Measurements from ENCODE around the gene TMEM229B.
"Not testable (repeated sequence)": the region's sequence is repeated elsewhere in the genome, so short reads cannot be mapped to it uniquely, and the experiment has no call there.

TMEM229B gene

DNA sequence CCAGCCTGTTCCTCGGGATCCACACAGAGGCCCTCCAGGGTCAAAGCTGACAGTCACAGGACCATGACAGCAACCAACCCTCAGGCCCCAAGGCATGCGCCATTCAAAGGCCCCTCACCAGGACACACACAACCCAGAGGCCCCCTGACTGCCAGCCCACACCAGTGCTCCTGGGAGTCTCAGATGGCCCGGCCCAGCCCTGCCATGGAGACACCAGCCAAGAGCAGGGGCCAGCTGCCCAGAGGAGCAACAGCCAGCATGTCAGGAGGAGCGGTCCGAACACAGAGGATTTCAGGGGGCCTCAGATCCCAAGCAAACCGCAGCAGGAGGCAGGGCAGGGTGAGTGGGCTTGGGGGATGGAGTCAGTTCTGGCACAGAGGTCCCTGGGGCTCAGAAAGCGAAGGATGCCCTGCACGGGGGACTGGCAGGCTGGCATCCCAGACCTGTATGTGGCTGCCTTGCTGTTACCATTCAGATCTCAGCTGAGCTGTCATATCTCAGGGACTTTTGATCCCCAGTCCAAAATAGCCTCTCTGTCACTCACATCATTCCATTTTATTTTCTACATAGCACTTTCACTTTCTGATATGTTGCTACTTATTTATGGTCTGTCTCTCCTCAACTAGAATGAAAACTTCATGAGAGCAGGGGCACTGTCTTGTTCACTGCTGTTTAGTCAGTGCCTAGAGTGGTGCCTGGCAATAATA, 4.8 kb downstream of the TMEM229B start:
- no peak for DNase-seq

DNA sequence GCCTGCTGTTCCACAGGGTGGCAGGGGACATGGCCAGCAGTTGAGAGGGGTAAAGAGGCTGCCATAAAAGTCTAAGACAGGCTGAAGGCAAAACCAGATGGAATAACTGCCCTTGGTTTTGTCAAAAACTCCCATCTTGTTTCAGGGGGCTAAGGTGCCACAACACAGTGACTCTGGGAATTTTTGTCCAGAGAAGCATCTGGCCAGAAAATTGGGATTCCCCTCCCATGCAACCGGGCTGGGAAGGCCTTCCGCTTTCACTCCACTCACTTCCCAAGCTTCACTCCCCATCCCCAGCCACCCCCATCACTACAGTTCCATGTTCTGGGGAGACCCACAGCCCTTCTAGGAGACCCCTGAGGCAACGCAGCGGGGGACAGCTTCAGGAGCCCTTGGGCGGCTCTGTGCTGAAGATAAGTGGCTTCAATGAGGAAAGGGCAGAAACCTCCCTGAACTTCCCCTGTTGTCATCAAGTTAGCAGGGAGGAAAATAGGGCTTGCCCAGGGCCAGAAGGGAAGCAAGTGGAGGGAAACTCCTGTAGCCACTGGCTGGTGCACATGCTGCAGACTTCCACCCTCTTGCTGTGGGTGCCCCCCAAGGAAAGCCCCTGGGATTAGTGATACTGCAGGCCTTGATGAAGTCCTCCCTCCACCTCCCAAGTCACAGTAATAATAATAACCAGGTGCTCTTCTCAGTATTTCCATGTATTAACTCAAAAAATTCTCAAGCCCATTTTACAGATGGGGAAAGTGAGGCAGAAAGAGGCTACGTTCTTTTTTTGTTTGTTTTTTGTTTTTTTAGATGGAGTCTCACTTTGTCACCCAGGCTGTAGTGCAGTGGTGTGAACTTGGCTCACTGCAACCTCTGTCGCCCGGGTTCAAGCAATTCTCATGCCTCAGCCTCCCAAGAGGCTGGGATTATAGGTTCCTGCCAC, 6.0 kb downstream of the TMEM229B start:
- DNase-seq, result no peak

DNA sequence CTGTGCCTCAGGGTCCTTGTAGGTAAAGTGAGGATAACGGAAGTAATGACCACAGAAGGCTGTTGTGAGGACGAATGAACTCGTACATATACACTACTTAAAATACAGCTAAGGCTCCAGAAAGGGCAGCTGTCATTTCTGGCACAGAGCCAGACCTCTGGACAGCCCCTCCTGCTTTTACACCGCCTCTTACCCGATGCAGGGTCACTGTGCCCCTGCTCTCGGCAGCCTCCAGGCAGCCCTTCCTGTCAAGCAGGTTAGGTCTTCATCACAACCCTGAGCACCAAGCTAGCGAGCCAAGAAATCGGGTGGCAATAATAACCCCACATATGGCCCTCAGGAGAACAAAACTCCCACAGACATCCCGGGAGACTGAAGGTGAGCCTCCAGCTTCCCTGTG, 8.5 kb downstream of the TMEM229B start:
- DNase-seq, result no peak

DNA sequence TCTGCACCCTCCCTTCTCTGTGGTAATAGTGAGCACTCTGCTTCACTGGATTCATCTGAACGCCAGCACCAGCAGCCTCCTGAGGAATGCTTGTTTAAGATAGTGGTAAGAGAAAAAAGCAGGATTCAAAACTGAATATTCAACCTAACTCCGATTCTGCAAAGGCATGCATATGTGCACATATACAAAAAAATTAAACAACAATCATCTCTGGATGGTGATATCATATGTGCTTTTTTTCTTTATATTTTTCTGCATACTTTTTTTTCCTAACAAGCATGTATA, 9.8 kb downstream of the TMEM229B start:
- DNase-seq, result no peak

DNA sequence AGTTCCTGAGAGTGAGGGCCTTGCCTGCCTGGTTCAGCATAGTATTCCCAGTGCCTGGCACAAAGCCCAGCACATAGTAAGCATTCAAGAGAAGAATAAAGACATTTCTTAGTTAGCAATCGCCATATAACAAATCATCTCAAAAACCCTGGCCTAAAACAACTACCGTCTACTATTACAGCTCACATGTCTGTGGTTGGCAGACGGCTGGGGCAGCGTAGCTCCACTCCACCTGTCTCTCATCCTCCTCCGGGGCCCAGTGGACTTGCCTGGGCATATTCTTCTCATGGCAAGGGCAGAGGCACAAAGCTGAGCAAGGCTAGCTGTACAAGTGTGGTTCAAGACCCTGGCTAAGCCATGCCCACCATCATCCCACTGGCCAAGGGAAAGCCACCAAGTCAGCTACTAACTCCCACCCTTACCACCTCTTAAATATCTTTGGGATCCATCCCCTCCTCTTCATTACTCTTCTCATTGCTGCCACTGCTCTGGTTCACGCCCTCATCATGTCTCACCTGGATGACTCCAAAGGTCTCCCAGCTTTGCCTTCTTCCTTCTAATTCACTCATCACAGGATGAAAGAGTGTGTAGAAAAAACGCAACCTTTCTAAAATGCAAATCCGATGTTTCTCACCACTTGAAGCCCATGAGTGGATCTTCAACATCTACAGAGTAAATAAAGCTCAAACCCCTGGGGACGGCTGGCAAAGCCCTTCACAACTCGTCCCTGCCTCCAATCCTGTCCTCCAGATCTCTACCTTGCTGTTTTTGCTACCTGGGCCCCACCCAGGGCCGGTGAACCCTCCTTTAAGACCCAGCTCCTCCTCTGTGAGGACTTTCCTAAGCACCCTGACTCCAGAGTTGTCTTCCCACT, 10.4 kb downstream of the TMEM229B start:
- DNase-seq, result no peak

DNA sequence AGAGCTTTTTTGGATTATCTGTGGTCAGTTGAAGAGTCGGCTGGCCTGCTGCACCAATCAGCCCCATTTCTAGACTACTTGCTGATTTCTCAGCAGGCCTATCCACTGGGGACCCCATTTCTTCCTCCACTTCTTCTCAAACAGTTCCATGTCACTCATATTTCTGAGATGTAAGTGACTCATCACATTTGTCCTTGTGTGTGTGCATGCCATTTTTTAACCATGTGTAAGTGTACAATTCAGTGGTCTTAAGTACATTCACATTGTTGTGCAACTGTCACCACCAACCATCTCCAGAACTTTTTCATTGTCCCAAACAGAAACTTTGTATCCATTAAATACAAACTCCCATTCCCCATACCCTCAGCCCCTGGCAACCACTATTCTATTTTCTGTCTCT, 14.2 kb downstream of the TMEM229B start:
- no peak for DNase-seq

DNA sequence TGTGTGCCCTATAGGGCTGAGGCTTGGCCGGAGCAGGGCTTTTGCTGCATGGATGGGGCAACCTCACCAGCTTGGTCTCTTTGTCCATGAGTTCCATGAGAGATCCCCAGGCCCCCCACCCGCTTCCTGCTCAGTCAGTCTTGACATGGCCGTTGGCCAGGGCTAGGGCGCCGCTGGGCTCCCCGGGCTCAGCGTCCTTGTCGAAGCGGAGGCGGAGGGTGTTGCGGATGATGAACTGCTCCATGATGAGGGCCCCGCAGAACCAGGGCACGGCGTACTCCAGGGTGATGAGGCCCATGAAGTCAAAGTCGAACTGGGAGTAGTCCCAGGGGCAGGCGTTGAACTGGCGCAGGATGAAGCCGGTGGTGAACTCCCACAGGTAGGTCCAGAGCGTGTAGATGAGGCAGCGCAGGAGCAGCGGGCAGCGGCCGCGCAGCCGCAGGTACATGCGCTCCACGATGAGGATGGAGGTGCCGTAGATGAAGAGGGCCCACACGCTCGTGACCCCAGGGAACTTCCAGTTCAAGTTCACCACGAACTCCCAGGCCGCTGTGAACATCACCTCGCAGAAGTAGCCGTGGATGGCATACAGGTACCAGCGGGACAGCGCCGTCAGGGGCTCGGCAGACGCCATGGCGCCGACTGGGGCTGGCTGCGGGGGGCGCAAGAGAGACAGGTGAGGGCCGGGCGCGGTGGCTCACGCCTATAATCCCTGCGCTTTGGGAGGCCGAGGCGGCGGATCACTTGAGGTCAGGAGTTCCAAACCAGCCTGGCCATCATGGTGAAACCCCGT, 15.0 kb downstream of the TMEM229B start:
- no peak for DNase-seq

DNA sequence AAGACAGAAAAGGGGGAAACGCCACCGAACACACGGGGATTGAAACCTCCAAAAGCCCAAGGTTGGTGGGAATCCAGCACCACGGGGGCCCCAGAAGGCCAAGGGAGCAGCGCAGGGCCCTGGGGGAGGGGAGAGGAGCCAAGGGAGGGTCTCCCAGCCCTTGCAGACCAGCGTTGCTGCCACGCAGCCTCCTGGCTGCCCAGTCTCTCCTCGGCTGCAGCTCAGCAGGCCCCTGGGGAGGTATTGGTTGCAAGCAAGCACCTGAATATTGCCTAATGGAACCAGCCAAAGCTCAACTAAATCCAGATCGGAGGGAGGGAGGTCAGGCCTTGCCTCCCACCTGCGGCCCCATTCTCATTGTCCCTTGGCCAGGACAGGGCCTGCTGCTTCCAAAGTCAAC, 15.8 kb downstream of the TMEM229B start:
- DNase-seq, result no peak

DNA sequence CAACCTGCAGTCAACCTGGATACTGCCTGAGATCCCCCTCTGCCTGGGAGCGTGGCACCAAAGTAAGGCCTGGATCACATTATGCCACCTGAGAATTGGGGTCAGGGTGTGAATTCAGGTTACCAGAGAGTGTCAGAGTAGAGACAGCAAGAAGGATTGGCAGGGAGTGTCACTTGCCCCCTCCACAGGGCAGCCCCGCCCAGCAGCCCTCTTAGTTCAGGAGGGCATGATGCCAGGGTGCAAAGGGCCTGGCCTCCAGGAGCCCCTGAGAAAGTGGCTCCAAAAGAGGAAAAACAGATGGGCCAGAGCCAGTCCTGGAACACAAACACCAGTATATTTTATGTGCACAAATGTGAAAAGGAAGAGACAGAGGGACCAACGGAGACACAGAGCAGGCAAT, 18.6 kb downstream of the TMEM229B start:
- no peak for DNase-seq

DNA sequence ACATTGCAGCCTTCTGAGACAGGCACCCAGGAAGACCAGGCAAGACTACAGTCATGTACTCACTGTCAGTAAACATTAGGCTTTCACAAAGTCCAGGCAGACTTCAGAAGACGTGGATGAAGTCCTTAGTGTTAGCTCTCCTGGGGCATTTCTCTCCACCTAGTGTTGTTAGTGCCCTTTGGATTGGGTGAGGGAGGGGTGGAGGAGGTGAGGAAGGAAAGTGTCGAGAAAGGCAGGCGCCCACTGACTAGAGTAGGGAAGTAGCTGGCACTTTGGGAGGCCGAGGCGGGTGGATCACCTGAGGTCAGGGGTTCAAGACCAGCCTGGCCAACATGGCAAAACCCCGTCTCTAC, 20.2 kb downstream of the TMEM229B start:
- DNase-seq, result no peak

DNA sequence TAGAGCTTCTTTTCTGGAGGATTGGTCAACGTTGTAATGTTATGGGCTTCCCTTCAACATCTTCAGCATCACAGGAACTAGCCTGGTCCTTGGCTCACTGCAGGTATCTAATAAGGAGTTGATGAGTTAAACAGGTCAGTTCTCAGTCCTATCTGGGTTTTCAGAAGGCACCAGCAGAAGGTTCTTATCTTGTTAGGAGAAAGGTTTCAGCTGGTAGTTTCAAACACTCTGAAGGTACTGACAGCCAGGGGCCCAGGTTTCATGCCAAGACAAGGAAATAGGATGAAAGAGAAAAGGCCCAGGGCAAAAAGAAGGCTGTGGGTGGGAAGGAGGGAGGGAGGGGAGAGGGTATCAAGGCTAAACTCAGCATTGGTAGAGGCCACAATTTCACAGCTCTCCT, 21.4 kb downstream of the TMEM229B start:
- DNase-seq, result no peak

DNA sequence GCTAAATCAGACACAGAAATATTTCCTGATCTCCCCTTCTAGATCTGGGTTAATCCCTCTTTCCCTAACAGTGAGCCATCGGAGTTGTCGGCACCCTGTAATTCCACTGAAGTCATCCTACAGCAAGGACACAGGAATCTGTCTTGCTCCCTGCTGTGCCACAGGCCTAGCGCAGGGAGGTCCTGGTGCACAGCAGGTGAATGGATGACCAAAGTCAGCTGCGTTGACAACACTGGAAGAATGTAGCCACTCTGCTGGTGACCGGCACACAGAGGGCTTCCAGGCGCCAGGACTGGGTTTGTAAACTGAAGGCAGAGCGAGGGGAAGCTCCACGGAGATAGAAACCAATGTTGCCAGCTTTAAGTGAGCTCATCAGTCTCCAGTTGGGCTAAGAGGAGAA, 23.6 kb downstream of the TMEM229B start:
- no peak for DNase-seq

DNA sequence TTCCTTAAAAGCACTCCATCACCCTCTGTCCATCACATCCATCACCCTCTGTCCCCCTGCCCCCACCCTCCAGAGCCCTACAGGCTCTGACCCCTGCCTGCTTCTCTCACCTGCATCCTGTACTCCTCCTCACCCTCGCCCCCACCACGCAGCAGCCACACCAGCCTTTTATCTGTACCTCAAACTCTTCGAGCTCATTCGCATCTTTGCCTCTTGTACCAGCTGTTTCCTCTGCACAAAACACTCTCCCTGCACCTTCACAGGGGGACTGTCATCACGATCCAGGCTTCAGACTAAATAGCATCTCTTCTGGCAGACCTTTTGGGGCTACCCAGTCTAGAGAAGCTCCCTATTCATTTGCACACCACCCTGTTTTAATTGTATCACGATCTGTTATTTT, 24.1 kb downstream of the TMEM229B start:
- DNase-seq, result peak in 2 of 4 experiments; percentile 30 to 33

DNA sequence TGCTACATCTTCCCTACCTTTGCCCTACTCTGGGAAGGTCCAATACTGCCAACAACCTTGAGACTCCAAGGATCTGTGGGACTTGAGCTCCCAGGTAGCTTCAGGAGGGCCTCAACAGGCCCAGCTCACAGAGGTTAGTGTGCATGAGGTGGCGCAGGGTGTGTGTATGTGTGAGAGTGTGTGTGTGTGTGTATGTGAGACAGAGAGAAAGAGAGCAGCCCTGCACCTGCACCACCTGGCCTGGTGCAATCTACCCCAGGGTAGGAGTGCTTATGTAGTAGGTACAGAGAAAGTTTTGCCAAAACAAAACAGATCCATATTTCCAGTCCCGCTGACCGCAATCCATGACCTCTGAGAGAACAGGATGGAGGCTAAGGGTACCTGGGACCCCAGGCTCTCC, 24.6 kb downstream of the TMEM229B start:
- DNase-seq, result no peak

DNA sequence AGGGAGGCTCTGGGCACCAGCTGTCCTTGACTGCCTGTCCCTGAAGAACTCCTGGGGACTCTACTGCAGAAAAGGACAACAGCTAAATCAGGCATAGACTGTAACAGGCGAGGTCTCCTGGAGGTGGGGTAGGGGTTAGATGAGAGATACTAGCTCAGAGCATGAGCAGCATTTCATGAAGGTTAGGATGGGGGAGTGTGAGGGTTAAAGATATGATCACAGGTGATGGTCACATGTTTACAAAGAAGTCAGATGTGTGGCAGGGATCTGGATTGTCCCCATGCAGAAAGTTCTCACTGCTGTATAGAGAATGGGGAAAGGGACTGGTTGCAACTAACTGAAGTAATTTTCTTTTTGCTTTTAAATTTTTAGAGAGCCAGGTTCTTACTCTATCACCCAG, 26.5 kb downstream of the TMEM229B start:
- DNase-seq, result no peak

DNA sequence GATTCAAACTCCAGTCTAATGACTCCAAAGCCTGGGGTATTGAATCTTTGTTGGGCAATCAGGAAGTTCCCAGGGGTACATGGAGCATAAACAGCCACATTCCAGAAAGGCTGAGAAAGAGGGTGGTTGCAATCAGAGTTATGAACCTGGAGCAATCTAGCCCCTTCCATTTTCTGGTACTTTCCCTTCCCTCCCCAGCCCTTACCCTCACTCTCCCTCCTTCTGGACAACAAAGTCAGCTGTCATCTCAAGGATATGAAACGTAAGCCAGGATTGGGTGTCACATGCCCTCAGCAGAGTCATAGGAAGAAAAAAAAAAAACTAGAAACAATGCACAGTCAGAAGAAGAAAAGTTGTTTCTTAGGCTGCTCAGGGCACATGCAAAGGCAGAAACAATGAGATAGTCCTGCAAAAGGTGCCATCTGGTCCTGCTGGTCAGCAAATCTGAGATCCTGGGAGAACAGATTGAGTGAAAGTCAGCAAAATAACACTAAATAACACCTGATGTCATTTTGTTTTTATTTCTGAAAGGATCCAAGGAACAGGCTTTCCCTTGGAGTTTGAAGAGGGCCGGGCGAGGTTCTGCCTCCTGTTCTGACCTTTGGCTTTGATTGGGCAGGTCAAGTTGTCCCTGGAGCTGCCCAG, 27.1 kb downstream of the TMEM229B start:
- no peak for DNase-seq

DNA sequence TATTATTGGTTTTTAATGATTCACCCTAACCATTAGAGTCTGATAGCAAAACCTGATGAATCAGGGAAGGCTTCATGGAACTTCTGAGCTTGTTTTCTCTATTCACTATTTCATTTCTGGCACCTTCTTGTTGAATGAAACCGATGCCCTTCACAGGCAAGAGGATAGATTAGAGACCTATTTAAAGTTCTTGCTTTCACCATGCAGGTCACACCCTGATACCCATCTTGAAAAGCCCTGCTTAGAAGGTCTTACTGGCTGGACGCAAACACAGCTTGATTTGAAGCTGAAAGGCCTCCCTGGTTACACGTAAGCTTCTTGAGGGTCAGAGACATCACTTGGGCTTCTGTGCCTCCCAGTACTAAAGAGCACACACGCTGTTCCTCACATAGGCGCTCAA, 29.2 kb downstream of the TMEM229B start:
- DNase-seq, result no peak

DNA sequence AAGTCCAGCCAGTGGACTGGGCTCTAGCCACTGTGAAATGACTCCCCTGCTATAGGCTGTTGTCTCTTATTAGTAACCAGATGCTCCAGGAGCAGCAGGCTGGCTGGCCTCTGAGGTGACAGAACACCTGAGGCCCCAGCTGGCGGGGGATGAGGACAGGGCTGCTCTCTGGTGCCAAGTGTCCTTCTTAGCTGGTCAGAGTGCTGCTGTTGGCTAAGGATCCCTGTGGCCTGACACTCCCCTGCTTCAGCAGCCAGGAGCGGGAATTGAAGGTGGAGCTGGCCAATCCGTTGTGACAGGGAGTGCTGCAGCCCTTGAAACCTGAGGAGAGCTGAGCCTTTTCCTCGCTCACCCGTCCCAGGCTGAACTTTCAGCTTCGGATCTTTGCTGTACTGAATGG, 30.7 kb downstream of the TMEM229B start:
- DNase-seq, result no peak

DNA sequence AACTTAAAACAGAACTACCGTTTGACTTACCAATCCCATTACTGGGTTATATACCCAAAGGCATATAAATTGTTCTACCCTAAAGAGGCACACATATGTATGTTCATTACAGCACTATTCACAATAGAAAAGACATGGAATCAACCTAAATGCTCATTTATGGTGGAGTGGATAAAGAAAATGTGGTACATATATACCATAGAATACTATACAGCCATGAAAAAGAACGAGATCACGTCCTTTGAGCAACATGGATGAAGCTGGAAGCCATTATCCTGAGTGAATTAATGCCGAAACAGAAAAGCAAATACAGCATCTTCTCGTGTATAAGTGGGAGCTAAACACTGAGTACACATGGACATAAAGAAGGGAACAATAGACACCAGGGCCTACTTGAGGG, 31.8 kb downstream of the TMEM229B start:
- DNase-seq, result no peak

DNA sequence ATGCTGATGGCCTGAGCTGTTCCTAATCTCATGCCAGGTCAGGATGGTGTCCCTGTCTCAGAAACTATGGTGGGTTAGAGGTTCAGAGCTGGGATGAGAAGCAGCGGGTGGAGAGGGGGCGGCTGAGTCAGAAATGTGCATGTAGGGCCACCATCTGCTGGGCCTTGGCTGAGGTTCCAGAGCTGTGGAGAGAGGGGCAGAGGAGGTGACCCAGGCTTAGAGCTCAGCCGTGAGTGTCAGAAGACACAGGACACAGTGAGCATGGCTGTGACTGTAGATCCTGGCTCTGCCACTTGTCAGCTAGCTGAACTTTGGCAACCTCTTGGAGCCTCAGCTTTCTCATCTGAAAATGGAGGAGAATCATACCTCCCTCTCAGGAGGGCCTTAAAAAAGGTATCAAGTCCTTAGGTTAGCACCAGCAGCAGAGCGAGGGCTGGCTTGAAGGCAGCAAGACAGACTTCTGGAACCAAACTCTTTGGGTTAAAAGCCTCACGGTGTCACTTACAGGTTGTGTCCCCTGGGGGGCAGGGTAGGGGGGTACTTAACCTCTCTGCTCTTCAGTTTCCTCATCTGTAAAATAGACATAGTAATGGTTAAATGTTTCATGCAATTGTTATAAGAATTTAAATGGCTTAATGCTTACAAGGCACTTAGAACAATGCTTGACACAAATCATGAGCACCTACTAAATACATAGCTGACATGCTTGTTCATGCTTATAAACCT, 34.8 kb downstream of the TMEM229B start:
- DNase-seq, result no peak

DNA sequence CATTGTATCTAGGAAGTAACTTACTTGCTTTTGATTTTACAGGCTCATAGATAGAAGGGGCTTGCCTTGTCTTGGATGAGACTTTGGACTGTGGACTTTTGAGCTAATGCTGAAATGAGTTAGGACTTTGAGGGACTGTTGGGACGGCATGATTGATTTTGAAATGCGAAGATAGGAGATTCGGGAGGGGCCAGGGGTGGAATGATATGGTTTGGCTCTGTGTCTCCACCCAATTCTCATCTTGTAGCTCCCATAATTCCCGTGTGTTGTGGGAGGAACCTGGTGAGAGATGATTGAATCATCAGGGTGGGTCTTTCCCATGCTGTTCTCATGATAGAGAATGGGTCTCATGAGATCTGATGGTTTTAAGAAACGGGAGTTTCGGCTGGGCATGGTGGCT, 36.9 kb downstream of the TMEM229B start:
- not testable (repeated sequence) for DNase-seq

DNA sequence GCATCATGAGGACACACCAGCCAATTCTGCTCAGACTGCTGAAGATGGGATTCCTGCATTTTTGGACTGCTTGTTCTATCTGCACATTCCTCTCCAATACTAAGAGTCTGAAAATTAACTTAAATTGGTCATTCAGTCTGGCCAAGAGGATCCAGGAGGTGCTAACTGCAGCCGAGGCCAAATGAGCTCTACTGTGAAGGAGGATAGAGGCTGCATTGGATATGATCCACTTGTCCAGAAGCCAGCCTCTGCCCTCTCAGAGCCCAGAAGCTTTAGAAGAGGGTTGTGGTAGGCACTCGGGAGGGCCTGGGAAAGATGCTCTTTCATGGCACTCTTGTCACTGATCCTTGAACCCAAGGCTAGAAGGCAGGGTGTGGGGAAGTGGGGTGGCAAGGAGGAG, 39.4 kb downstream of the TMEM229B start:
- no peak for DNase-seq
